Measurements from ENCODE around the gene BICD2. TPM values are rescaled to one million over a fixed set of nuclear protein-coding genes. Genes with fewer than 3 reads are reported as not detected.

The BICD2 gene
- total and polyA plus RNA-seq, 2 of the 13 experiments (the other 11 are each of a cell fraction or from before 2014, with no cell fraction given) = 5.1 to 17.4 TPM

- TF ChIP-seq JARID2 (CRISPR knock-in tag; IDR thresholded peaks at IDR 0.05; ENCODE audit: insufficient replicate concordance) (no peak), NRL (CRISPR knock-in tag; IDR thresholded peaks at IDR 0.05; ENCODE audit: borderline replicate concordance) (no peak), HINFP (CRISPR knock-in tag; IDR thresholded peaks at IDR 0.05; ENCODE audit: low read depth) (no peak), ZNF704 (CRISPR knock-in tag; IDR thresholded peaks at IDR 0.05; ENCODE audit: borderline replicate concordance) (no peak), HES4 (CRISPR knock-in tag; IDR thresholded peaks at IDR 0.05; ENCODE audit: borderline replicate concordance) (no peak), MLLT10 (CRISPR knock-in tag; IDR thresholded peaks at IDR 0.05) (no peak), KLF15 (CRISPR knock-in tag; IDR thresholded peaks at IDR 0.05; ENCODE audit: borderline replicate concordance) (no peak), RFXANK (CRISPR knock-in tag; IDR thresholded peaks at IDR 0.05) (no peak), ZNF496 (CRISPR knock-in tag; IDR thresholded peaks at IDR 0.05; ENCODE audit: insufficient replicate concordance) (no peak), ZNF280D (CRISPR knock-in tag; IDR thresholded peaks at IDR 0.05) (no peak), E2F1 (CRISPR knock-in tag; IDR thresholded peaks at IDR 0.05) (no peak), RAD21 (CRISPR knock-in tag; IDR thresholded peaks at IDR 0.05) (peak; percentile 68), ZNF572 (CRISPR knock-in tag; IDR thresholded peaks at IDR 0.05) (0 out of 2 replicates have a peak, but pooled peaks have one; percentile 66), SMC3 (IDR thresholded peaks at IDR 0.05; ENCODE audit: low read length) (peak; percentile 71), MAFK (conservative IDR thresholded peaks at IDR 0.05 in 1 of 2, IDR thresholded peaks at IDR 0.05 in 1 of 2; ENCODE audit: low read length in 2 of 2) (no peak), CTCF (CRISPR knock-in tag; IDR thresholded peaks at IDR 0.05) (peak; percentile 91)
These were observed 48.1 kb downstream of the BICD2 start (continued) for GRCh38 chr9:92716557-92716956.

Measured in HepG2 (cell line).